Measurements from ENCODE around the gene INHA. TPM values are rescaled to one million over a fixed set of nuclear protein-coding genes. Genes with fewer than 3 reads are reported as not detected.

The INHA gene
- polyA plus RNA-seq, 1 experiment, result 0.12 TPM

- Histone ChIP-seq H3K4me3 (ENCODE audit: low read depth, low read length) (no peak overlapping the region), H3K9me3 (ENCODE audit: control insufficient read depth, insufficient read depth, low read length) (no peaks in the 10 kb centered on the region), H3K27ac (ENCODE audit: low read depth, low read length) (no peak overlapping the region), H3K27me3 (ENCODE audit: control insufficient read depth, insufficient read depth, low read length) (no peaks in the 10 kb centered on the region)
- no peak for DNase-seq (ENCODE audit: low read depth, low spot score)
- CTCF ChIA-PET, result no interaction called here
- no peak for TF ChIP-seq CTCF (IDR thresholded peaks at IDR 0.05; ENCODE audit: low read depth, low read length)
- POLR2A ChIA-PET, result interaction anchor here (0.6 to 0.8 kb wide), 2 partner anchors 8 to 10 kb away, joined by 3 to 7 read pairs; no protein-coding TSS in a partner anchor
Observed at GRCh38 chr2:219612577-219613286, 40.6 kb downstream of the INHA start.

- Histone ChIP-seq H3K27ac (ENCODE audit: low read depth, low read length) (no peak overlapping the region), H3K27me3 (ENCODE audit: control insufficient read depth, insufficient read depth, low read length) (no peaks in the 10 kb centered on the region), H3K9me3 (ENCODE audit: control insufficient read depth, insufficient read depth, low read length) (no peaks in the 10 kb centered on the region), H3K4me3 (ENCODE audit: low read depth, low read length) (no peak overlapping the region)
- TF ChIP-seq CTCF (IDR thresholded peaks at IDR 0.05; ENCODE audit: low read depth, low read length), result no peak
- ChIA-PET CTCF (no interaction called here), POLR2A (interaction anchor here (0.5 kb wide), 1 partner anchor 841 kb away, joined by 3 read pairs; no protein-coding TSS in a partner anchor)
- DNase-seq (ENCODE audit: low read depth, low spot score), result no peak
Observed at GRCh38 chr2:219613461-219614070, 41.5 kb downstream of the INHA start.

- Histone ChIP-seq H3K27me3 (ENCODE audit: control insufficient read depth, insufficient read depth, low read length) (no peaks in the 10 kb centered on the region), H3K27ac (ENCODE audit: low read depth, low read length) (no peak overlapping the region), H3K9me3 (ENCODE audit: control insufficient read depth, insufficient read depth, low read length) (no peaks in the 10 kb centered on the region), H3K4me3 (ENCODE audit: low read depth, low read length) (no peak overlapping the region)
- POLR2A ChIA-PET, result no interaction called here
- no peak for DNase-seq (ENCODE audit: low read depth, low spot score)
- no peak for TF ChIP-seq CTCF (IDR thresholded peaks at IDR 0.05; ENCODE audit: low read depth, low read length)
- CTCF ChIA-PET, result no interaction called here
Observed at GRCh38 chr2:219614076-219614860, 42.2 kb downstream of the INHA start.

- no peaks in the 10 kb centered on the region for H3K27me3 ChIP-seq (ENCODE audit: control insufficient read depth, insufficient read depth, low read length)
- no peak overlapping the region for H3K4me3 ChIP-seq (ENCODE audit: low read depth, low read length)
- H3K9me3 ChIP-seq (ENCODE audit: control insufficient read depth, insufficient read depth, low read length), result no peaks in the 10 kb centered on the region
- no peak for DNase-seq (ENCODE audit: low read depth, low spot score)
- ChIA-PET CTCF (no interaction called here), POLR2A (no interaction called here)
- no peak for TF ChIP-seq CTCF (IDR thresholded peaks at IDR 0.05; ENCODE audit: low read depth, low read length)
- no peak overlapping the region for H3K27ac ChIP-seq (ENCODE audit: low read depth, low read length)
Observed at GRCh38 chr2:219615036-219615435, 42.9 kb downstream of the INHA start.

GRCh38 chr2:219615894-219616293 is 43.8 kb downstream of the INHA start:
- ChIA-PET CTCF (interaction anchor here (1.0 kb wide), 1 partner anchor 74 kb away, joined by 3 read pairs; no protein-coding TSS in a partner anchor), POLR2A (no interaction called here)
- Histone ChIP-seq H3K9me3 (ENCODE audit: control insufficient read depth, insufficient read depth, low read length) (no peaks in the 10 kb centered on the region), H3K27me3 (ENCODE audit: control insufficient read depth, insufficient read depth, low read length) (no peaks in the 10 kb centered on the region), H3K27ac (ENCODE audit: low read depth, low read length) (no peak overlapping the region), H3K4me3 (ENCODE audit: low read depth, low read length) (no peak overlapping the region)
- TF ChIP-seq CTCF (IDR thresholded peaks at IDR 0.05; ENCODE audit: low read depth, low read length), result no peak
- DNase-seq (ENCODE audit: low read depth, low spot score), result no peak
